Effector memory CD8-positive, alpha-beta T cell (primary cell): Measurements from ENCODE around the gene RNASE13.

ENCODE experiments used
- ATAC-seq: fragments of 150-1000 bp; cut with Tn5 transposase; replicated peaks from 2 replicates; pipeline ENCODE4 v1.10.0; 2021; ENCODE audit warnings: mild to moderate bottlenecking, moderate library complexity
- DNase-seq, 3 experiments: peaks; one replicate each; pipeline ENCODE4 v3.0.0; 2021
- H3K27ac Mint-ChIP-seq, 2 donors: one replicate each; pipeline ENCODE4 v1.8.0; 2022; ENCODE audit warnings: mild to moderate bottlenecking in 2 of 2, mixed read lengths in 2 of 2, moderate library complexity in 2 of 2
- H3K27me3 Mint-ChIP-seq, 2 donors: one replicate each; pipeline ENCODE4 v1.8.0; 2022; ENCODE audit warnings: mixed read lengths in 2 of 2
- H3K36me3 Mint-ChIP-seq: one replicate; pipeline ENCODE4 v1.8.0; 2022; ENCODE audit warnings: mild to moderate bottlenecking, moderate library complexity, mixed read lengths; ENCODE audit not compliant: insufficient read depth
- H3K4me1 Mint-ChIP-seq, 2 donors: one replicate each; pipeline ENCODE4 v1.8.0; 2022; ENCODE audit warnings: low read depth in 2 of 2, mixed read lengths in 2 of 2
- H3K4me3 Mint-ChIP-seq, 2 donors: one replicate each; pipeline ENCODE4 v1.8.0; 2022; ENCODE audit warnings: mild to moderate bottlenecking in 2 of 2, mixed read lengths in 2 of 2, moderate library complexity in 2 of 2
- H3K9me3 Mint-ChIP-seq, 2 donors: one replicate each; pipeline ENCODE4 v1.8.0; 2022; ENCODE audit warnings: mixed read lengths in 2 of 2

RNASE13 gene

GRCh38 chr14:21071225-21072030 lies 36.8 kb upstream of the RNASE13 start:
- Mint-ChIP-seq H3K36me3 (peaks cover 11% of the 10 kb centered on the region), H3K27me3 (peaks cover 72 to 81% of the 10 kb centered on the region in 2 donors), H3K4me3 (peak overlapping the region; percentile 85), H3K27ac (peak overlapping the region; percentile 86 to 90), H3K9me3 (no peaks in the 10 kb centered on the region), H3K4me1 (peaks cover 28 to 34% of the 10 kb centered on the region in 2 donors)
- DNase-seq, result peak in 2 of 3 experiments; percentile 18 to 20
- peak; percentile 38 for ATAC-seq

GRCh38 chr14:21070610-21071224 lies 36.1 kb upstream of the RNASE13 start:
- Mint-ChIP-seq H3K27me3 (peaks cover 74 to 84% of the 10 kb centered on the region in 2 donors), H3K4me1 (peaks cover 28 to 34% of the 10 kb centered on the region in 2 donors), H3K36me3 (peaks cover 11% of the 10 kb centered on the region), H3K27ac (peak overlapping the region; percentile 86 to 90), H3K9me3 (no peaks in the 10 kb centered on the region), H3K4me3 (peak overlapping the region; percentile 85)
- DNase-seq (peak in 2 of 3 experiments; percentile 18), ATAC-seq (peak; percentile 35)

GRCh38 chr14:21070083-21070609 lies 35.5 kb upstream of the RNASE13 start, which contains the start of gene ARHGEF40:
Gene ARHGEF40 (plus strand): TSS chr14:21070304. CDS start chr14:21070397, 93 bp downstream.
- Mint-ChIP-seq H3K27me3 (peaks cover 80 to 89% of the 10 kb centered on the region in 2 donors), H3K36me3 (peaks cover 11% of the 10 kb centered on the region), H3K4me3 (peak within 1 kb of the TSS; percentile 85 to 86), H3K4me1 (peaks cover 28 to 34% of the 10 kb centered on the region in 2 donors), H3K27ac (peak within 1 kb of the TSS; percentile 92 to 93), H3K9me3 (no peaks in the 10 kb centered on the region)
- DNase-seq, result peak in 1 of 3 experiments; percentile 24
- ATAC-seq, result peak; percentile 10

GRCh38 chr14:21069388-21070082 lies 34.9 kb upstream of the RNASE13 start:
- ATAC-seq (peak; percentile 36), DNase-seq (peak; percentile 18 to 29 (median 28))
- Mint-ChIP-seq H3K36me3 (peaks cover 11% of the 10 kb centered on the region), H3K9me3 (no peaks in the 10 kb centered on the region), H3K27ac (peak overlapping the region; percentile 92 to 93), H3K4me1 (peaks cover 28 to 34% of the 10 kb centered on the region in 2 donors), H3K27me3 (peaks cover 83 to 94% of the 10 kb centered on the region in 2 donors), H3K4me3 (peak overlapping the region; percentile 85 to 86)

GRCh38 chr14:21068521-21069387 lies 34.1 kb upstream of the RNASE13 start:
- no peaks in the 10 kb centered on the region for H3K9me3 Mint-ChIP-seq
- DNase-seq (peak; percentile 56 to 62 (median 58)), ATAC-seq (peak; percentile 64)
- H3K36me3 Mint-ChIP-seq, result peaks cover 11% of the 10 kb centered on the region
- peaks cover 89 to 90% of the 10 kb centered on the region in 2 donors for H3K27me3 Mint-ChIP-seq
- H3K4me3 Mint-ChIP-seq, result peak overlapping the region; percentile 85 to 86
- peaks cover 28 to 34% of the 10 kb centered on the region in 2 donors for H3K4me1 Mint-ChIP-seq
- H3K27ac Mint-ChIP-seq, result peak overlapping the region; percentile 92 to 93

GRCh38 chr14:21066882-21067502 lies 32.4 kb upstream of the RNASE13 start:
- Mint-ChIP-seq H3K9me3 (no peaks in the 10 kb centered on the region), H3K36me3 (peaks cover 8% of the 10 kb centered on the region), H3K27me3 (peaks cover 89 to 90% of the 10 kb centered on the region in 2 donors), H3K4me1 (peaks cover 28 to 31% of the 10 kb centered on the region in 2 donors), H3K4me3 (no peak overlapping the region), H3K27ac (no peak overlapping the region)
- DNase-seq, result no peak
- ATAC-seq, result no peak

- Mint-ChIP-seq H3K4me3 (no peak overlapping the region), H3K27me3 (peaks cover 78 to 85% of the 10 kb centered on the region in 2 donors), H3K36me3 (peaks cover 2% of the 10 kb centered on the region), H3K9me3 (no peaks in the 10 kb centered on the region), H3K4me1 (peaks cover 1% of the 10 kb centered on the region in 2 donors), H3K27ac (no peak overlapping the region)
- DNase-seq (no peak), ATAC-seq (no peak)
Measured at GRCh38 chr14:21063479-21063878, 28.9 kb upstream of the RNASE13 start.

- H3K4me3 Mint-ChIP-seq, result no peak overlapping the region
- DNase-seq (no peak), ATAC-seq (no peak)
- no peaks in the 10 kb centered on the region for H3K9me3 Mint-ChIP-seq
- peaks cover 59 to 70% of the 10 kb centered on the region in 2 donors for H3K27me3 Mint-ChIP-seq
- H3K4me1 Mint-ChIP-seq, result no peaks in the 10 kb centered on the region
- H3K36me3 Mint-ChIP-seq, result no peaks in the 10 kb centered on the region
- H3K27ac Mint-ChIP-seq, result no peak overlapping the region
Measured at GRCh38 chr14:21061347-21061668, 26.7 kb upstream of the RNASE13 start.

GRCh38 chr14:21060614-21061346 lies 26.2 kb upstream of the RNASE13 start:
- peaks cover 54 to 65% of the 10 kb centered on the region in 2 donors for H3K27me3 Mint-ChIP-seq
- DNase-seq (no peak), ATAC-seq (no peak)
- H3K36me3 Mint-ChIP-seq, result no peaks in the 10 kb centered on the region
- no peaks in the 10 kb centered on the region for H3K4me1 Mint-ChIP-seq
- H3K9me3 Mint-ChIP-seq, result no peaks in the 10 kb centered on the region
- H3K4me3 Mint-ChIP-seq, result no peak overlapping the region
- H3K27ac Mint-ChIP-seq, result no peak overlapping the region

GRCh38 chr14:21059842-21060613 lies 25.4 kb upstream of the RNASE13 start:
- H3K36me3 Mint-ChIP-seq, result no peaks in the 10 kb centered on the region
- H3K27ac Mint-ChIP-seq, result no peak overlapping the region
- ATAC-seq (no peak), DNase-seq (no peak)
- H3K4me3 Mint-ChIP-seq, result no peak overlapping the region
- no peaks in the 10 kb centered on the region for H3K9me3 Mint-ChIP-seq
- H3K4me1 Mint-ChIP-seq, result no peaks in the 10 kb centered on the region
- peaks cover 46 to 57% of the 10 kb centered on the region in 2 donors for H3K27me3 Mint-ChIP-seq

GRCh38 chr14:21058903-21059302 lies 24.3 kb upstream of the RNASE13 start:
- H3K36me3 Mint-ChIP-seq, result no peaks in the 10 kb centered on the region
- no peak overlapping the region for H3K27ac Mint-ChIP-seq
- H3K9me3 Mint-ChIP-seq, result no peaks in the 10 kb centered on the region
- no peak overlapping the region for H3K4me3 Mint-ChIP-seq
- peaks cover 43 to 54% of the 10 kb centered on the region in 2 donors for H3K27me3 Mint-ChIP-seq
- no peaks in the 10 kb centered on the region for H3K4me1 Mint-ChIP-seq
- DNase-seq (no peak), ATAC-seq (no peak)
